ENCODE results near the gene HHATL.

DNA sequence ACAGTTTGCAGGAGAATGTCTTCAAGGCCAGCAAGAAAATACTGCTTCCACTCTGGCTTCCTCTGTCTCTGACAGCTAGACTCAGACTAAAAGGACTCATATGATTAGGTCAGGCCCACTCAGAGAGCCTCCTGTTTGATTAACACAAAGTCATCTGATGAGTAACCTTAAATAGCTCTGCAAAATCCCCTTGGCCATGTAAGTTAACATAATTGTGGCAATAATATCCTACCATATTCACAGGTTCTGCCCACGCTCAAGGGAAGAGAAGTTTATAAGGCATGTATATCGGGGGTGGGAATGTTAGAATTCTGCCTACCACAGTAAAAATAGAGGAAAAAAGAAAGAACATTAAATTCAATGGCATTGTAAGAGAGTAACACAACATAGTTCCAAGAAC lies 20.6 kb upstream of the HHATL start:
- TF ChIP-seq, protein P1, sequence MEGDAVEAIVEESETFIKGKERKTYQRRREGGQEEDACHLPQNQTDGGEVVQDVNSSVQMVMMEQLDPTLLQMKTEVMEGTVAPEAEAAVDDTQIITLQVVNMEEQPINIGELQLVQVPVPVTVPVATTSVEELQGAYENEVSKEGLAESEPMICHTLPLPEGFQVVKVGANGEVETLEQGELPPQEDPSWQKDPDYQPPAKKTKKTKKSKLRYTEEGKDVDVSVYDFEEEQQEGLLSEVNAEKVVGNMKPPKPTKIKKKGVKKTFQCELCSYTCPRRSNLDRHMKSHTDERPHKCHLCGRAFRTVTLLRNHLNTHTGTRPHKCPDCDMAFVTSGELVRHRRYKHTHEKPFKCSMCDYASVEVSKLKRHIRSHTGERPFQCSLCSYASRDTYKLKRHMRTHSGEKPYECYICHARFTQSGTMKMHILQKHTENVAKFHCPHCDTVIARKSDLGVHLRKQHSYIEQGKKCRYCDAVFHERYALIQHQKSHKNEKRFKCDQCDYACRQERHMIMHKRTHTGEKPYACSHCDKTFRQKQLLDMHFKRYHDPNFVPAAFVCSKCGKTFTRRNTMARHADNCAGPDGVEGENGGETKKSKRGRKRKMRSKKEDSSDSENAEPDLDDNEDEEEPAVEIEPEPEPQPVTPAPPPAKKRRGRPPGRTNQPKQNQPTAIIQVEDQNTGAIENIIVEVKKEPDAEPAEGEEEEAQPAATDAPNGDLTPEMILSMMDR (IDR thresholded peaks at IDR 0.05) = no peak
- TF ChIP-seq ZFX (IDR thresholded peaks at IDR 0.05; ENCODE audit: borderline replicate concordance) = no peak
